A673 (cell line): Measurements from ENCODE around the gene ASB1. TPM values are rescaled to one million over a fixed set of nuclear protein-coding genes. Genes with fewer than 3 reads are reported as not detected.

Source experiments
- BruUV-seq: library from RNA; stranded (reverse); fragments of 400-500 nt; replicated peaks from 2 replicates; lab custom pipeline; 2021; lab: Mats Ljungman, UMichigan
- CTCF ChIA-PET: fragments of 300-600 bp; sonication (Branson Sonifier 250); formaldehyde crosslinking; loops from one replicate; lab custom pipeline; 2022; ENCODE audit warnings: antibody characterized with exemption; lab: Charles Lee
- POLR2A ChIA-PET: fragments of 300-600 bp; sonication (Branson Sonifier 250); formaldehyde crosslinking; loops from one replicate; lab custom pipeline; 2022; ENCODE audit warnings: antibody characterized with exemption; ENCODE audit not compliant: low non-redundant PET; lab: Charles Lee
- DNase-seq: peaks from one replicate; pipeline ENCODE4 v3.0.0-alpha.2; 2015; ENCODE audit warnings: low spot score
- H3K27ac ChIP-seq: fragments of 200-600 bp; sonication (generic); 2 replicates; pipeline ENCODE4 v1.5.1; 2016; ENCODE audit warnings: mixed run types, low read depth, mild to moderate bottlenecking, mixed read lengths, antibody characterized with exemption, low read length; ENCODE audit not compliant: poor library complexity, severe bottlenecking
- H3K27me3 ChIP-seq: fragments of 200-600 bp; sonication (generic); replicated peaks from 2 replicates; pipeline ENCODE4 v1.6.1; 2017; ENCODE audit warnings: mixed run types, low read depth, mild to moderate bottlenecking, mixed read lengths, antibody characterized with exemption, low read length; ENCODE audit not compliant: insufficient read depth, poor library complexity
- H3K36me3 ChIP-seq: fragments of 200-600 bp; sonication (generic); 2 replicates; pipeline ENCODE4 v1.6.1; 2016; ENCODE audit warnings: mixed run types, mild to moderate bottlenecking, mixed read lengths, antibody characterized with exemption, low read length; ENCODE audit not compliant: insufficient read depth, poor library complexity, severe bottlenecking
- H3K4me1 ChIP-seq: fragments of 200-600 bp; sonication (generic); 2 replicates; pipeline ENCODE4 v1.6.1; 2017; ENCODE audit warnings: mixed run types, mild to moderate bottlenecking, mixed read lengths, antibody characterized with exemption, low read length; ENCODE audit not compliant: insufficient read depth, poor library complexity, severe bottlenecking
- H3K4me3 ChIP-seq: fragments of 200-600 bp; sonication (generic); 2 replicates; pipeline ENCODE4 v1.5.1; 2016; ENCODE audit warnings: low read depth, mixed run types, mild to moderate bottlenecking, mixed read lengths, low read length; ENCODE audit not compliant: poor library complexity, severe bottlenecking
- H3K9me3 ChIP-seq: fragments of 200-600 bp; sonication (generic); 2 replicates; pipeline ENCODE4 v1.6.1; 2016; ENCODE audit warnings: mixed run types, low read depth, mild to moderate bottlenecking, mixed read lengths, antibody characterized with exemption, low read length; ENCODE audit not compliant: poor library complexity, severe bottlenecking
- EZH2 ChIP-seq: fragments of 200-600 bp; sonication (generic); IDR thresholded peaks from 2 replicates; pipeline ENCODE4 v1.6.1; 2017; ENCODE audit warnings: borderline replicate concordance, low read depth, mild to moderate bottlenecking, mixed read lengths, antibody characterized with exemption, low read length; ENCODE audit not compliant: poor library complexity, severe bottlenecking
- intact Hi-C: fragments of 100-400 bp; cut with micrococcal nuclease; formaldehyde crosslinking; loops from one replicate; pipeline ENCODE4 v1.10.0; 2022; ENCODE audit not compliant: unreplicated experiment
- total RNA-seq: library from RNA; stranded (reverse); gene quantifications from 2 replicates; pipeline ENCODE4 v1.2.3, GENCODE V29; 2021
- TF ChIP-seq, protein P1 (sequence below): fragments of 300-800, 200-600 bp; sonication (generic); conservative IDR thresholded peaks from 2 replicates; pipeline ENCODE4 v1.5.1; 2017; ENCODE audit warnings: low read depth, mild to moderate bottlenecking, antibody characterized with exemption, low read length, moderate library complexity, mixed read lengths

ASB1 gene
- total RNA-seq, 1 experiment from 2014 or later: 36.9 TPM

GRCh38 chr2:238448031-238448955 lies 21.6 kb downstream of the ASB1 start:
- no peaks in the 10 kb centered on the region for H3K9me3 ChIP-seq
- no peak for DNase-seq
- intact Hi-C loops: no loop called here
- H3K36me3 ChIP-seq: peaks cover 49% of the 10 kb centered on the region
- ChIA-PET CTCF (no interaction called here), POLR2A (no interaction called here)
- no peak overlapping the region for H3K27ac ChIP-seq
- H3K4me3 ChIP-seq: no peak overlapping the region
- no peaks in the 10 kb centered on the region for H3K4me1 ChIP-seq
- no peaks in the 10 kb centered on the region for H3K27me3 ChIP-seq
- BruUV-seq: no TSS peak
- TF ChIP-seq, protein P1, sequence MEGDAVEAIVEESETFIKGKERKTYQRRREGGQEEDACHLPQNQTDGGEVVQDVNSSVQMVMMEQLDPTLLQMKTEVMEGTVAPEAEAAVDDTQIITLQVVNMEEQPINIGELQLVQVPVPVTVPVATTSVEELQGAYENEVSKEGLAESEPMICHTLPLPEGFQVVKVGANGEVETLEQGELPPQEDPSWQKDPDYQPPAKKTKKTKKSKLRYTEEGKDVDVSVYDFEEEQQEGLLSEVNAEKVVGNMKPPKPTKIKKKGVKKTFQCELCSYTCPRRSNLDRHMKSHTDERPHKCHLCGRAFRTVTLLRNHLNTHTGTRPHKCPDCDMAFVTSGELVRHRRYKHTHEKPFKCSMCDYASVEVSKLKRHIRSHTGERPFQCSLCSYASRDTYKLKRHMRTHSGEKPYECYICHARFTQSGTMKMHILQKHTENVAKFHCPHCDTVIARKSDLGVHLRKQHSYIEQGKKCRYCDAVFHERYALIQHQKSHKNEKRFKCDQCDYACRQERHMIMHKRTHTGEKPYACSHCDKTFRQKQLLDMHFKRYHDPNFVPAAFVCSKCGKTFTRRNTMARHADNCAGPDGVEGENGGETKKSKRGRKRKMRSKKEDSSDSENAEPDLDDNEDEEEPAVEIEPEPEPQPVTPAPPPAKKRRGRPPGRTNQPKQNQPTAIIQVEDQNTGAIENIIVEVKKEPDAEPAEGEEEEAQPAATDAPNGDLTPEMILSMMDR: no peak
- TF ChIP-seq EZH2: no peak

- no peak overlapping the region for H3K4me3 ChIP-seq
- CTCF ChIA-PET: no interaction called here
- POLR2A ChIA-PET: no interaction called here
- no peak for DNase-seq
- intact Hi-C loops: no loop called here
- no peaks in the 10 kb centered on the region for H3K4me1 ChIP-seq
- peaks cover 45% of the 10 kb centered on the region for H3K36me3 ChIP-seq
- BruUV-seq: no TSS peak
- no peaks in the 10 kb centered on the region for H3K9me3 ChIP-seq
- no peaks in the 10 kb centered on the region for H3K27me3 ChIP-seq
- no peak overlapping the region for H3K27ac ChIP-seq
- TF ChIP-seq, protein P1: no peak
- no peak for TF ChIP-seq EZH2
Measured at GRCh38 chr2:238449241-238449640, 22.5 kb downstream of the ASB1 start.

DNA sequence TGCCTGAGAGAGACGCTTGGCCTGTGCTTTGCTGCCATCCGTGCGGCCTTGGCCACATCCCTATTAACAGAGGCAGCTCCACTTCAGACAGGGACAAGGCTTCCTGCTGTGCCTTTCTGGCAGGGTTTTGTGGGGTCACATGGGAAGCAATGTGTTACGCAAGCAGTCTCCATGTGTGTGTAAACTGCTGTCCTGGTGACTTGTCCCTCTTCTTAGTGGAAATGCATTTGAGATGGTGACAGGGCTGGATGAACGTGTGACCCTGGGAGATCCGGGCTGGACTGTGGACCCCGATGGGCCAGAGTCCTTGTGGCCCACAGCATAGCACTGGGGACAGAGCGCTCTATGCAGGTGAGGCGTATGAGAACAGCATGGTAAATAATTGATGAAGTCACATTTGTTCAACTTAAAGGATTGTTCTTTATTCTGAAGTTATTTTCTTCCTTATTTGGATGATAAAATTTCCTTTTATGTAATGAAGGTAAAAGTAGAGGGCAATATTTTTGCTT lies 23.2 kb downstream of the ASB1 start:
- peak; percentile 9 for DNase-seq
- Histone ChIP-seq H3K9me3 (no peaks in the 10 kb centered on the region), H3K36me3 (peaks cover 38% of the 10 kb centered on the region), H3K27ac (no peak overlapping the region), H3K4me3 (no peak overlapping the region), H3K27me3 (no peaks in the 10 kb centered on the region), H3K4me1 (no peaks in the 10 kb centered on the region)
- no peak for TF ChIP-seq EZH2
- TF ChIP-seq, protein P1: no peak
- TSS peak; percentile 11 for BruUV-seq
- intact Hi-C loops: no loop called here
- CTCF ChIA-PET: no interaction called here
- POLR2A ChIA-PET: no interaction called here
